HepG2 (cell line): ENCODE results near the gene SOX12. TPM values are rescaled to one million over a fixed set of nuclear protein-coding genes. Genes with fewer than 3 reads are reported as not detected.

Experiments used
- ATRX ChIP-seq: sonication (generic); formaldehyde crosslinking; IDR thresholded peaks from 2 replicates; pipeline ENCODE4 v1.4.0; 2020; ENCODE audit warnings: missing genetic modification reagents, borderline replicate concordance
- FOXP1 ChIP-seq, 2 experiments: fragments of 450-650 bp in 1 of 2; IDR thresholded peaks; 2 replicates each; pipeline ENCODE4 v1.6.1; 2017 to 2018; ENCODE audit warnings: antibody characterized with exemption in 1 of 2
- GABPB1 ChIP-seq: IDR thresholded peaks from 2 replicates; pipeline ENCODE4 v1.6.1; 2016; ENCODE audit warnings: mild to moderate bottlenecking, missing genetic modification reagents, moderate library complexity, missing compliant biosample characterization
- HNRNPL ChIP-seq: fragments of 200-400 bp; formaldehyde crosslinking; IDR thresholded peaks from 2 replicates; pipeline ENCODE4 v1.6.1; 2017; ENCODE audit warnings: mild to moderate bottlenecking, low read depth, low read length
- KLF13 ChIP-seq: sonication (generic); formaldehyde crosslinking; IDR thresholded peaks from 2 replicates; pipeline ENCODE4 v1.4.0; 2020; ENCODE audit warnings: mild to moderate bottlenecking, missing genetic modification reagents
- NCOR1 ChIP-seq: fragments of 200-600 bp; sonication (generic); IDR thresholded peaks from 2 replicates; pipeline ENCODE4 v1.7.0; 2017; ENCODE audit warnings: antibody characterized with exemption, low read length, borderline replicate concordance
- POLR2AphosphoS2 ChIP-seq: IDR thresholded peaks from 2 replicates; pipeline ENCODE4 v1.6.1; 2011; ENCODE audit warnings: low read depth, low read length, improper control_type of control experiment
- PRPF4 ChIP-seq: fragments of 200-400 bp; formaldehyde crosslinking; IDR thresholded peaks from 2 replicates; pipeline ENCODE4 v1.6.1; 2016; ENCODE audit warnings: low read length, low read depth; ENCODE audit not compliant: poor library complexity, severe bottlenecking
- TBX2 ChIP-seq: sonication (generic); formaldehyde crosslinking; IDR thresholded peaks from 2 replicates; pipeline ENCODE4 v1.5.0; 2020; ENCODE audit warnings: missing genetic modification reagents, mild to moderate bottlenecking, borderline replicate concordance
- TGIF2 ChIP-seq: IDR thresholded peaks from 2 replicates; pipeline ENCODE4 v1.6.1; 2016; ENCODE audit warnings: control low read depth, missing compliant biosample characterization
- ZFAT ChIP-seq: sonication (generic); formaldehyde crosslinking; conservative IDR thresholded peaks from 2 replicates; pipeline ENCODE4 v1.8.1; 2023; ENCODE audit warnings: missing genetic modification reagents, inconsistent platforms
- ZNF160 ChIP-seq: sonication (generic); formaldehyde crosslinking; IDR thresholded peaks from 2 replicates; pipeline ENCODE4 v1.8.0; 2022; ENCODE audit warnings: mild to moderate bottlenecking, inconsistent platforms, missing genetic modification reagents
- ZNF17 ChIP-seq: sonication (generic); formaldehyde crosslinking; IDR thresholded peaks from 2 replicates; pipeline ENCODE4 v1.5.0; 2020; ENCODE audit warnings: mild to moderate bottlenecking, missing genetic modification reagents
- ZNF18 ChIP-seq: sonication (generic); formaldehyde crosslinking; IDR thresholded peaks from 2 replicates; pipeline ENCODE4 v1.8.0; 2022; ENCODE audit warnings: mild to moderate bottlenecking, missing genetic modification reagents; ENCODE audit not compliant: insufficient replicate concordance
- ZNF207 ChIP-seq: fragments of 450-650 bp; IDR thresholded peaks from 2 replicates; pipeline ENCODE4 v1.6.1; 2016; ENCODE audit warnings: antibody characterized with exemption, borderline replicate concordance
- ZNF225 ChIP-seq: sonication (generic); formaldehyde crosslinking; IDR thresholded peaks from 2 replicates; pipeline ENCODE4 v1.4.0; 2020; ENCODE audit warnings: mild to moderate bottlenecking, missing genetic modification reagents
- ZNF367 ChIP-seq: sonication (generic); formaldehyde crosslinking; IDR thresholded peaks from 2 replicates; pipeline ENCODE4 v1.4.0; 2020; ENCODE audit warnings: missing genetic modification reagents, borderline replicate concordance
- ZNF552 ChIP-seq: sonication (generic); formaldehyde crosslinking; IDR thresholded peaks from 2 replicates; pipeline ENCODE4 v1.9.0; 2022; ENCODE audit warnings: missing genetic modification reagents, mild to moderate bottlenecking, borderline replicate concordance
- polyA plus RNA-seq, 8 experiments: library from polyadenylated mRNA; depleted of rRNA in 3 of 8; stranded (reverse) in 7 of 8; unstranded in 1 of 8; fragments of >200 nt; fragmentation: Illumina TruSeq in 4 of 8; extraction: Trizol in 4 of 8; gene quantifications; 2 replicates each; pipeline versions ENCODE4 v1.2.1 to v1.2.3, GENCODE V29; 2011 to 2016; ENCODE audit warnings: low read depth in 4 of 8, missing spikeins in 1 of 8, mixed read lengths in 1 of 8; ENCODE audit not compliant: insufficient read depth in 1 of 8
- total RNA-seq, 5 experiments: library from RNA; depleted of rRNA; stranded (reverse); fragments of >200 nt; fragmentation: Illumina TruSeq; extraction: Trizol; gene quantifications; 2 replicates each; pipeline ENCODE4 v1.2.3, GENCODE V29; 2016; ENCODE audit warnings: low read depth in 1 of 5
- TF ChIP-seq, protein P1 (sequence below): sonication (generic); formaldehyde crosslinking; IDR thresholded peaks from 2 replicates; pipeline ENCODE4 v1.9.0; 2021; ENCODE audit warnings: missing genetic modification reagents, borderline replicate concordance
- TF ChIP-seq, protein P2 (sequence below): sonication (generic); formaldehyde crosslinking; IDR thresholded peaks from 2 replicates; pipeline ENCODE4 v1.4.0; 2020; ENCODE audit warnings: missing genetic modification reagents

Gene SOX12
- total and polyA plus RNA-seq, 2 of the 13 experiments (the other 11 are each of a cell fraction or from before 2014, with no cell fraction given): 10.0 to 18.7 TPM

GRCh38 chr20:363319-364078 is 38.1 kb downstream of the SOX12 start (continued):
- TF ChIP-seq ZNF552 (CRISPR knock-in tag) (peak; percentile 66; the same call in 1 of the 2 replicates), TGIF2 (CRISPR knock-in tag) (0 out of 2 replicates have a peak, but pooled peaks have one; percentile 59), FOXP1 (IDR thresholded peaks at IDR 0.05) (no peak), FOXP1 (CRISPR knock-in tag; IDR thresholded peaks at IDR 0.05) (no peak), PRPF4 (peak; percentile 7), ZNF17 (no peak), KLF13 (CRISPR knock-in tag) (no peak), ZNF18 (CRISPR knock-in tag) (no peak), ZFAT (no peak), POLR2AphosphoS2 (no peak), ZNF225 (CRISPR knock-in tag) (no peak; the same call in 1 of the 2 replicates), ATRX (CRISPR knock-in tag) (no peak), TBX2 (CRISPR knock-in tag) (0 out of 2 replicates have a peak, but pooled peaks have one; percentile 48), HNRNPL (no peak), ZNF207 (no peak), NCOR1 (no peak), ZNF160 (0 out of 2 replicates have a peak, but pooled peaks have one; percentile 53), ZNF367 (no peak), GABPB1 (peak; percentile 40)
- TF ChIP-seq, protein P1, sequence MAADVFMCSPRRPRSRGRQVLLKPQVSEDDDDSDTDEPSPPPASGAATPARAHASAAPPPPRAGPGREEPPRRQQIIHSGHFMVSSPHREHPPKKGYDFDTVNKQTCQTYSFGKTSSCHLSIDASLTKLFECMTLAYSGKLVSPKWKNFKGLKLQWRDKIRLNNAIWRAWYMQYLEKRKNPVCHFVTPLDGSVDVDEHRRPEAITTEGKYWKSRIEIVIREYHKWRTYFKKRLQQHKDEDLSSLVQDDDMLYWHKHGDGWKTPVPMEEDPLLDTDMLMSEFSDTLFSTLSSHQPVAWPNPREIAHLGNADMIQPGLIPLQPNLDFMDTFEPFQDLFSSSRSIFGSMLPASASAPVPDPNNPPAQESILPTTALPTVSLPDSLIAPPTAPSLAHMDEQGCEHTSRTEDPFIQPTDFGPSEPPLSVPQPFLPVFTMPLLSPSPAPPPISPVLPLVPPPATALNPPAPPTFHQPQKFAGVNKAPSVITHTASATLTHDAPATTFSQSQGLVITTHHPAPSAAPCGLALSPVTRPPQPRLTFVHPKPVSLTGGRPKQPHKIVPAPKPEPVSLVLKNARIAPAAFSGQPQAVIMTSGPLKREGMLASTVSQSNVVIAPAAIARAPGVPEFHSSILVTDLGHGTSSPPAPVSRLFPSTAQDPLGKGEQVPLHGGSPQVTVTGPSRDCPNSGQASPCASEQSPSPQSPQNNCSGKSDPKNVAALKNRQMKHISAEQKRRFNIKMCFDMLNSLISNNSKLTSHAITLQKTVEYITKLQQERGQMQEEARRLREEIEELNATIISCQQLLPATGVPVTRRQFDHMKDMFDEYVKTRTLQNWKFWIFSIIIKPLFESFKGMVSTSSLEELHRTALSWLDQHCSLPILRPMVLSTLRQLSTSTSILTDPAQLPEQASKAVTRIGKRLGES (CRISPR knock-in tag): no peak
- TF ChIP-seq, protein P2, sequence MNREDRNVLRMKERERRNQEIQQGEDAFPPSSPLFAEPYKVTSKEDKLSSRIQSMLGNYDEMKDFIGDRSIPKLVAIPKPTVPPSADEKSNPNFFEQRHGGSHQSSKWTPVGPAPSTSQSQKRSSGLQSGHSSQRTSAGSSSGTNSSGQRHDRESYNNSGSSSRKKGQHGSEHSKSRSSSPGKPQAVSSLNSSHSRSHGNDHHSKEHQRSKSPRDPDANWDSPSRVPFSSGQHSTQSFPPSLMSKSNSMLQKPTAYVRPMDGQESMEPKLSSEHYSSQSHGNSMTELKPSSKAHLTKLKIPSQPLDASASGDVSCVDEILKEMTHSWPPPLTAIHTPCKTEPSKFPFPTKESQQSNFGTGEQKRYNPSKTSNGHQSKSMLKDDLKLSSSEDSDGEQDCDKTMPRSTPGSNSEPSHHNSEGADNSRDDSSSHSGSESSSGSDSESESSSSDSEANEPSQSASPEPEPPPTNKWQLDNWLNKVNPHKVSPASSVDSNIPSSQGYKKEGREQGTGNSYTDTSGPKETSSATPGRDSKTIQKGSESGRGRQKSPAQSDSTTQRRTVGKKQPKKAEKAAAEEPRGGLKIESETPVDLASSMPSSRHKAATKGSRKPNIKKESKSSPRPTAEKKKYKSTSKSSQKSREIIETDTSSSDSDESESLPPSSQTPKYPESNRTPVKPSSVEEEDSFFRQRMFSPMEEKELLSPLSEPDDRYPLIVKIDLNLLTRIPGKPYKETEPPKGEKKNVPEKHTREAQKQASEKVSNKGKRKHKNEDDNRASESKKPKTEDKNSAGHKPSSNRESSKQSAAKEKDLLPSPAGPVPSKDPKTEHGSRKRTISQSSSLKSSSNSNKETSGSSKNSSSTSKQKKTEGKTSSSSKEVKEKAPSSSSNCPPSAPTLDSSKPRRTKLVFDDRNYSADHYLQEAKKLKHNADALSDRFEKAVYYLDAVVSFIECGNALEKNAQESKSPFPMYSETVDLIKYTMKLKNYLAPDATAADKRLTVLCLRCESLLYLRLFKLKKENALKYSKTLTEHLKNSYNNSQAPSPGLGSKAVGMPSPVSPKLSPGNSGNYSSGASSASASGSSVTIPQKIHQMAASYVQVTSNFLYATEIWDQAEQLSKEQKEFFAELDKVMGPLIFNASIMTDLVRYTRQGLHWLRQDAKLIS: no peak
